LNCaP clone FGC (cell line): ENCODE data around the gene ARHGAP18.

ENCODE experiments used
- DNase-seq: peaks from one replicate; pipeline ENCODE4 v3.0.0-alpha.2; 2011; ENCODE audit warnings: low read depth
- H3K4me3 ChIP-seq: 2 replicates; pipeline ENCODE4 v1.5.1; 2011; ENCODE audit warnings: mild to moderate bottlenecking, low read depth, low read length, control low read depth
- TF ChIP-seq, protein P1 (sequence below): IDR thresholded peaks from 2 replicates; pipeline ENCODE4 v1.5.1; 2012; ENCODE audit warnings: mild to moderate bottlenecking; ENCODE audit not compliant: control insufficient read depth, insufficient read depth; ENCODE audit errors: extremely low read depth

The ARHGAP18 gene

DNA sequence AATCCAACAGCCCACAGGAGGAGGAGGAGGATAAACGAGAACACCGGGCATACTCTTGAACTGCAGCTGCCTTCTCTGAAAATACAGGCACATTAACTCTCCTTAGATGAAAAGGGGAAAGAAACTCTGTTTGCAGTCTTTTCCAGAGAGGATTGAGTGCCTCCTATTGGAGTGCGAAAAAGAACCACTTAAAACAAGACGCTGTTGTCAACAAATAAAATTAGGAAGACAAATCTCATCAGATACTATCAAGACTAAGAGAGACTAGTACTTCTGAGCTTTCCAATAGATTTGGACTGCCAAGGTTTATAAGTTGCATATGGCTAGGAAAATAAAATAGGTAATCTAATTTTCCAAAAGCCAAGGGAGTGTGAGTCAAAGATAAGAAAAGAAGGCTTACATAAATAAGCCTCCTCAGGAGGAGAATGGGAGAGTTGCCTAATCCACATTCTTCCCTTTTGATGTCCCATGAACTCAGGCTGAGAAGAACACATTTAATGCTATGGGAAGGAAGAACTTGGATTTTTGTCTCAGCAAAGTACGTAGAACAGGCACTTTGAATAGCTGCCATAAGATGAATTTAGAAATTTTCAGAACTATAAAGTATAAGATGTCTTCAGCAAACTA, 154.7 kb downstream of the ARHGAP18 start:
- TF ChIP-seq, protein P1, sequence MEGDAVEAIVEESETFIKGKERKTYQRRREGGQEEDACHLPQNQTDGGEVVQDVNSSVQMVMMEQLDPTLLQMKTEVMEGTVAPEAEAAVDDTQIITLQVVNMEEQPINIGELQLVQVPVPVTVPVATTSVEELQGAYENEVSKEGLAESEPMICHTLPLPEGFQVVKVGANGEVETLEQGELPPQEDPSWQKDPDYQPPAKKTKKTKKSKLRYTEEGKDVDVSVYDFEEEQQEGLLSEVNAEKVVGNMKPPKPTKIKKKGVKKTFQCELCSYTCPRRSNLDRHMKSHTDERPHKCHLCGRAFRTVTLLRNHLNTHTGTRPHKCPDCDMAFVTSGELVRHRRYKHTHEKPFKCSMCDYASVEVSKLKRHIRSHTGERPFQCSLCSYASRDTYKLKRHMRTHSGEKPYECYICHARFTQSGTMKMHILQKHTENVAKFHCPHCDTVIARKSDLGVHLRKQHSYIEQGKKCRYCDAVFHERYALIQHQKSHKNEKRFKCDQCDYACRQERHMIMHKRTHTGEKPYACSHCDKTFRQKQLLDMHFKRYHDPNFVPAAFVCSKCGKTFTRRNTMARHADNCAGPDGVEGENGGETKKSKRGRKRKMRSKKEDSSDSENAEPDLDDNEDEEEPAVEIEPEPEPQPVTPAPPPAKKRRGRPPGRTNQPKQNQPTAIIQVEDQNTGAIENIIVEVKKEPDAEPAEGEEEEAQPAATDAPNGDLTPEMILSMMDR, result no peak
- no peak for DNase-seq
- no peak overlapping the region for H3K4me3 ChIP-seq

DNA sequence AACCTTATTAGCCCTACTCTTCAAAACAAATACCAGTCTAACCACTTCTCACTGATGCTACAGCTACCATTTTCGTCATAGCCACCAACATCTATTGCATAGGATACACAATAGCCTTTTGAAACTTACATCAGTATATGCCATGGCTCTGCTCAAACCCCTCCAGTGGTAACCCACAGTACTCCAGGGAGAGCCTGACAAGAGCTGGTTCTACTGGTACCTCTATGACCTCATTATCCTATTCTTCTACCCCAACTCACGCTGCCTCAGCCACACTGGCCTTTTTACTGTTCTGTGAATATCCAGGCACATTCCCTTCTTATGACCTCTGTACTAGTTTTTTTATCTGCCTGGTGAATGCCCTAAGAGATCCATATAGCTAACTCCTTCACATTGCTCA, 157.6 kb downstream of the ARHGAP18 start:
- DNase-seq, result no peak
- TF ChIP-seq, protein P1, result no peak
- H3K4me3 ChIP-seq, result no peak overlapping the region

DNA sequence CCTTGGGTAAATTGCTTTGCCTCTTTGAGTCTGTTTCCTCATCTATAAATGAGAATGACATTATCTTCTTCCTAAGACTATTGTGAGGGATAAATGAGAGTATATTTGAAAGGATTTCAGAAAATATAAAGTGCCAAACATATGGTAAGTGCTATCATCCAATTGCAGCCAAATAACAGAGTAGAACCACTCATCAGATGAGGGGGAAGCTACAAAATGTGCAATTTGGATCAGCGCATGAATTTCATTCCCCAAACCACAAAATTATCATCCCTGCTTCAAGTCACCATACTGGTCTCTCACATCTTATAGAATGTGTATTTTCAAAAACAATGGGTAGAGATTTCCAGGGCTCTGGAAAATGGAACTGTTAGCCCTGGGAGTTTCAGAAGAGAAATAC, 158.5 kb downstream of the ARHGAP18 start:
- no peak for DNase-seq
- no peak overlapping the region for H3K4me3 ChIP-seq
- TF ChIP-seq, protein P1, result no peak

DNA sequence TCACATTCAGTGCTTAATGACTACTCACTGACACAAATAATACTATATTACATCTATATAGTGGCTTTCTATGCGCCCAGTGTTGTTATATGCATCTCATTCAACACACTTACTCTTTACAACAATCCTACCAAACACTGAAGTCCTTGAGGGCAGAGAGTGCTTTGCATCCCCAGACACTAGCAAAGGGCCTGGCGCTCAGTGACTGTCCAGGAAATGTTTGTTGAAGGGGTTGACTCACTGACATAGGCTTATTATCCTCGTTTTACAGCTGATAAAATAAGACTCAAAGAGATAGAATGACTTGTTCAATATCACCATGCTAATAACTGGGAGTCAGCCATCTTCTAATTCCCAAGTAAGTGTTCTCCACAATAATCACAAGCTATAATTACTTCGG, 163.3 kb downstream of the ARHGAP18 start:
- no peak overlapping the region for H3K4me3 ChIP-seq
- TF ChIP-seq, protein P1, result no peak
- no peak for DNase-seq

DNA sequence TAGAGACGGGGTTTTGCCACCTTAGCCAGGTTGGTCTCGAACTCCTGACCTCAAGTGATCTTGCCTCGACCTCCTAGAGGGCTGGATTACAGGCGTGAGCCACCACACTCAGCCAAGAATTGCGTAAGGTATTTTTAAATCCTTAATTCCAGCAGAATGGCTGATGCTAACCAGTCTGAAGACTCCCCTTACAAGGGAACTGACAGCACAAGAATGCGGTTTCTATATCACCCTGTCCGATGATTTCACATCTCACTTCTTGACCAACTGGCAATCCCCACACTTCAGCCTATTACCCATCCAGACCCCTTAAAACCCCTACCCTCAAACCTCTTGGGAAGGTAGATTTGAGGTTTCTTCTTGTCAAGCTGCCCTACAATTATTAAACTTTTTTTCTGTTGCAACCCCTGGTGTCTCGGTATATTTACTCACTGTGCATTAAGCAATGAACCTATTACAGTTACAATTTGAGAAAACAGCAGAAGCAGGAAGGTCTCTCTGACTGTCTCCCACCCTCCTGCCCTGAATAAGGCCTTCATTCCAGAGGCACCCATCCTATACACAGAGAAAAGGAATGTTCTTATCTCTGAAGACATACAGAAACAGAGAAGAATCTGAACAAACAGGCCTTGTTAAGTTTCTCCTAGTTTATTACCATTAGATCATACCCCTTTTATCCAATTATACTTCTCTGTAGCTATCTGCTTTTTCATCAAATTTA, 164.9 kb downstream of the ARHGAP18 start:
- TF ChIP-seq, protein P1, result no peak
- H3K4me3 ChIP-seq, result no peak overlapping the region
- no peak for DNase-seq

DNA sequence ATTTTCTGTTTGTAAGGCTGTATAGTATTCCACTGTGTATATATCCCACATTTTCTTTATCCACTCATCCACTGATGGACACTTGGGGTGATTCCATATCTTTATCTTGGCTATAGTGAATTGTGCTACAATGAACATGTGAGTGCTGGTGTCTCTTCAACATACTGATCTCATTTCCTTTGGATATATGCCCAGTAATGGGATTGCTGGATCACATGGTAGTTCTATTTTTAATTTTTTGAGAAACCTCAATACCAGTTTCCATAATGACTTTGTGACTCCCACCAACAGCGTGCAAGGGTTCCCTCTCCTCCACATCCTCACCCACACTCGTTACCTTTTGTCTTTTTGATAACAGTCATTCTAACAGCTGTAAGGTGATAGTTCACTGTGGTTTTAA, 166.0 kb downstream of the ARHGAP18 start:
- no peak for DNase-seq
- no peak overlapping the region for H3K4me3 ChIP-seq
- TF ChIP-seq, protein P1, result no peak
